ENCODE data around the gene BEX1.
"Not testable (repeated sequence)": the region's sequence is repeated elsewhere in the genome, so short reads cannot be mapped to it uniquely, and the experiment has no call there.

Gene BEX1

DNA sequence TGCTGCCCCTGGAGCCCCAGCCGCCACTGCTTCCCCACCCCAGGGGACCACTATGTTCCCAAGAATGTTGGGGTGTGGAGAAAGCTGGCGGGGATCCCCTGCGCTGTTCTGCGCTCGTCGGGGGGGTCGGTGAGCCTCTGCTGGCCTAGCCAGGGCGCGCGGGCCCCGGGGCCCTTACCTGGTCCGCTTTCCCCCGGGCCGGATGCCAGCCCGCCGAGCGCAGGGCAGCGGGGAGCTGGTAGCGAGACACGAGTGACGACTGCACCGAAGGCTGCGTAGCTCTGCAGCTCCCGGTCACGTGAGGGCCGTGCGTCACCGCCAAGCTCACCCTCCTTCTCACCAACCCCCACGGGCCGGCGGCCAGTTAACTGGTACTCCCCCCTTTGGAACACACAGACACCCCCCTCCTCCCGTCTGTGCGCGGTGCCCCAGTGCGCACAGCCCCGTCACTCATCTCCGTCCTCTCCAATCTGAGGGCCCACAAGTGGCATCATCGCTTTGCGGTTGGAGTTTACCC, at the start of gene BEX1:
Gene BEX1, minus strand, starts transcription at position 254 of the 517 bp plus-strand sequence. CDS start 897 bp downstream, outside the sequence.
- peak; percentile 87 for DNase-seq

DNA sequence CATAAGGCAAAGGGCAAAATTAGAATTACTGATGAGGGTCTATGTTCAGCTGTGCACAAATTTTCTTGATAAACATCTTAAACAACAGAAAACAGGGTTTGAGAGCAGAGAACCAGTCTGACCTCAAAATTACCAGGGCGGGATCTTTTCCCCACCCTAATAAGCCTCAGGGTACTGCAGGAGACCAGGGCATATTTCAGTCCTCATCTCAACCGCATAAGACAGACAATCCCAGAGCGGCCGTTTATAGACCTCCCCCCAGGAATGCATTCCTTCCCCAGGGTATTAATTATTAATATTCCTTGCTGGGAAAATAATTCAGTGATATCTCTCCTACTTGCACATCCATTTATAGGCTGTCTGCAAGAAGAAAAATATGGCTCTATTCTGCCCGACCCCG, 45.5 kb upstream of the BEX1 start:
- not testable (repeated sequence) for DNase-seq

DNA sequence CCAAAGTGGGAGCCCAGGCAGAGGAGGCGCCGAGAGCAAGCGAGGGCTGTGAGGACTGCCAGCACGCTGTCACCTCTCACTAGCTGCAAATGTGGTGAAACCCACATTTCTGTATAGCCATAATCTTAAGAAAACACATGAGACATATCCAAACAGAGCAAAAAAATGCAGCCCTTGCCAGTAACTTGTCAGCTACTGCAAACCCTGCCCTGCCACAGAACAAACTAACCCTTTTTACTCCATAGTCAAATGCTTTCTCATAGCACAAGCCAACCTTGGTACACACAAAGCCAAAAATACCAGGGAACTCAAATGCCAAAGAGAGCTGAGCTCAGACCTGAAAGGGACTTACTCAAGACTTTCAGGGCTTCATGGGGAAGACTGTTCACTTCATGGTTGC, 43.9 kb upstream of the BEX1 start:
- no peak for DNase-seq

DNA sequence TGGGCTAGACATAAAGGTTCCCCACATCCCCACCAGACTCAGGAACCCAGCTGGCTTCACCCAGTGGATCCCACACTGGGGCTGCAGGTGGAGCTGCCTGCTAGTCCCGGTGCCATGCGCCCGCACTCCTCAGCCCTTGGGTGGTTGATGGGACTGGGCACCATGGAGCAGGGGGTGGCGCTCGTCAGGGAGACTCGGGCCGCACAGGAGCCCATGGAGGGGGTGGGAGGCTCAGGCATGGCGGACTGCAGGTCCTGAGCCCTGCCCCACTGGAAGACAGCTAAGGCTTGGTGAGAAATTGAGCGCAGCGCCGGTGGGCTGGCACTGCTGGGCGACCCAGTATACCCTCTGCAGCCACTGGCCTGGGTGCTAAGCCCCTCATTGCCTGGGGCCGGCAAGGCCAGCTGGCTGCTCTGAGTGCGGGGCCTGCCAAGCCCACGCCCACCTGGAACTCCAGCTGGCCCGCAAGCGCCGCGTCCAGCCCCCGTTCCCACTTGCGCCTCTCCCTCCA, 43.3 kb upstream of the BEX1 start:
- not testable (repeated sequence) for DNase-seq

DNA sequence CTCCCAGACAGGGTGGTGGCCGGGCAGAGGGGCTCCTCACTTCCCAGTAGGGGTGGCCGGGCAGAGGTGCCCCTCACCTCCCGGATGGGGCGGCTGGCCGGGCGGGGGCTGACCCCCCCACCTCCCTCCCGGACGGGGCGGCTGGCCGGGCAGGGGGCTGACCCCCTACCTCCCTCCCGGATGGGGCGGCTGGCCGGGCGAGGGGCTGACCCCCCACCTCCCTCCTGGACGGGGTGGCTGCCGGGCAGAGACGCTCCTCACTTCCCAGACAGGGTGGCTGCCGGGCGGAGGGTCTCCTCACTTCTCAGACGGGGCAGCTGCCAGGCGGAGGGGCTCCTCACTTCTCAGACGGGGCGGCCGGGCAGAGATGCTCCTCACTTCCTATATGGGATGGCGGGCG, 40.4 kb upstream of the BEX1 start:
- DNase-seq, result not testable (repeated sequence)

DNA sequence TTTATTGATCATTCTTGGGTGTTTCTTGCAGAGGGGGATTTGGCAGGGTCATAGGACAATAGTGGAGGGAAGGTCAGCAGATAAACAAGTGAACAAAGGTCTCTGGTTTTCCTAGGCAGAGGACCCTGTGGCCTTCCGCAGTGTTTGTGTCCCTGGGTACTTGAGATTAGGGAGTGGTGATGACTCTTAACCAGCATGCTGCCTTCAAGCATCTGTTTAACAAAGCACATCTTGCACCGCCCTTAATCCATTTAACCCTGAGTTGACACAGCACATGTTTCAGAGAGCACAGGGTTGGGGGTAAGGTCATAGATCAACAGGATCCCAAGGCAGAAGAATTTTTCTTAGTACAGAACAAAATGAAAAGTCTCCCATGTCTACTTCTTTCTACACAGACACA, 39.9 kb upstream of the BEX1 start:
- not testable (repeated sequence) for DNase-seq

DNA sequence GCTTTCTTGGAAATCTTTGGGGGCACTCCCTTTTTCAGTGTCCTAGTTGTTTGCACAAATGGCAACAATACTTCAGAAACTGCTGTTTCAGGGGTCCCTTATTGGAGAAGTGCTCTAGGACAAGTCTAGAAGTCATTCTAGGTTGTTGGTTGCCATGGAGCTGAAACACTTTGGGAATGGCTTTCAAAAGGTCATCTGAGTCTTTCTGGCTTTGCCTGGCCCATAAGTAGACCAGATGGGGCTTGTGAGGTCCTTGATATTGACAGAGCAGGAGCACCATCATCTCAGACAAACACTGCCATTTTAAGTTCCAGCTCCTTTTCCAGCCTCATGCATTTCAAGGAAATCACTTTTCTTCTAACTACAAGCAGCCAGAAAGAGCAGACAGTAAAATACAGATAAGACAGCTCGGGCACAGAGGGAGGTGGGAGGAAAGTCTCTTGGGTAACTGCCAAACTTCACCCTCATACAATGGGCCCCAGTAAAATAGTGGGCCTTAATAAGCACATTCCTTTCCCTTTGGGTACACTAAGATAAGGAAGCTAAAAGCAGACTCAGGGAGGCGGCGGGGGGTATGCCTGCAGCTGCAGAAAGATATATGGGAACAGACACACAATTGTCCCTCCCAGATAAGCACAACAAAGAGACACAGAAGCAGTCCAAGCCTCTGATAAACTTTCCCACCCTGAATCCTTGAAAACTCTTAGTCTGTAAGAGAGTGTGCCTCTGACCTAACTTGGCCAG, 37.5 kb upstream of the BEX1 start:
- DNase-seq, result no peak

DNA sequence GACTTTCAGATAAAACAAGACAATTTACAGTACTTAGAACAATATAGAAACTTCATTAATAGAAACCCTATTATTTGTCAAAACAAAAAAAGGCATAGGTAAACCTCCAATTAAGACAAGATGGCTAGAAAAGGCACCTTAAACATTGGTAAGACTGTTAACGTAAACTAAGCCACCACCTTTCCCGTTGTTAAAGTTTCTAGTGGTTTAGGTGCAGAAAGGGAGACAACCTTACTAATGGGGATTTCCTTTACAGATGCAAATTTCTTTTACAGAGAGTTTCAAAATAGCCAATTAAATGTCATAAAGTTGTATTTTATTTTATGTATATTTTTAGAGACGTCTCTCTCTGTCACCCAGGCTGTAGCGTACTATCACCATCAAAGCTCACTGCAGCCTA, 36.5 kb upstream of the BEX1 start:
- no peak for DNase-seq

DNA sequence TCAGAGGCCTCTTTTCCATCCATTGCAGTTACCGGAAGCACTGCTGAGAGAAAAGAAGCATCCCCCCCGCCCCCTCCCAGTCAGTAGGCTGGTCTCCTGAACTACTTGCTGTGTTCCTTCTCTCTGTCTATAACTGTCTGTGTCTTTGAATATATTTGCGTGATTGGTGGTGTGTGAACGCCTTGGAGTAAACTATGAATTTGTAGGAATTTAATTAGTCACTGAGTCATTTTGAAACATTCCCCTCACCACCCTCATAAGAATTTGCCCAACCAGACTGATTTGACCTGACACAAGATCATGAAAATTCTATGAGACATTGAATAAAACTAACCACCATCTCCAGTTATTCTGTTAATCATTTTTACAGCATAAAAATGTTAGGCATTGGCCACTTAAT, 35.7 kb upstream of the BEX1 start:
- DNase-seq, result no peak

DNA sequence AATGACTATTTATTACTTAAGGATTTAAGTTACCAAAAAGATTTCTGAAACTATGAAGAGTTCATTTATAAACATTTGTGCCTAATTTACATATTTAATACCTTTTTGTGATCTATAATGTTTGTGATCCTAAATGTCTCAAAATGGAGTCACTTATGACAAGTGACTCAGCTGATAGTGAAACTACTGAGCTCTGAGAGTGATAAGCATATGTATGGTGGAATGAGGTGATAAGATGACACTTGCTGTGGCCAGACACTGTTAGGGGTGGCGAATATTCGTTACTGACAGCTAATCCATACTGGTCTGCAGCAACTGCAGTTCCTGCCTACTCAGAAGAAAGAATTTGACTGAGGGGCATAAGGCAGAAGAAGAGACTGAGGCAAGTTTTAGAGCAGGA, 34.5 kb upstream of the BEX1 start:
- DNase-seq, result no peak

DNA sequence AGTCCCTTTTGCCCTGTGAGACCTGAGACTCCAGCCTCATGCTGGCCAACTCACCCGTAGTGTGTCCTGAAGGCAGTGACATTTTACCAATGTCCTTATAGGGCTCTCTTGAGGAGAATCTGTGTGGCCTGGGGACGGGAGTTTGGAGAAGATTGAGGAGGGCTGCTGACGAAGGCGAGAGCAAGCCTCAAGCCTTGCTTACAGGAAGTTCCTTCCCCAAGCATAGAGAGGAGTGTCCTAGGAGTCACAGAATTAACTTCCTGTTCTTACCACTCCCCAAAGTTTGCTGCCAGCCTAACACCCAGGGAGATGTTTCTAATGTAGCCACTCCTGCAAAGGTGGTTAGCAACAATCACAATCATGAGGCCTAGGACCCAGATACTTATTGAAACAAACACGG, 29.0 kb upstream of the BEX1 start, which contains the start of gene NXF3:
Gene NXF3, minus strand, starts transcription at position 202 of the 400 bp plus-strand sequence. Its CDS starts 120 bp downstream, at position 82.
- DNase-seq, result no peak

DNA sequence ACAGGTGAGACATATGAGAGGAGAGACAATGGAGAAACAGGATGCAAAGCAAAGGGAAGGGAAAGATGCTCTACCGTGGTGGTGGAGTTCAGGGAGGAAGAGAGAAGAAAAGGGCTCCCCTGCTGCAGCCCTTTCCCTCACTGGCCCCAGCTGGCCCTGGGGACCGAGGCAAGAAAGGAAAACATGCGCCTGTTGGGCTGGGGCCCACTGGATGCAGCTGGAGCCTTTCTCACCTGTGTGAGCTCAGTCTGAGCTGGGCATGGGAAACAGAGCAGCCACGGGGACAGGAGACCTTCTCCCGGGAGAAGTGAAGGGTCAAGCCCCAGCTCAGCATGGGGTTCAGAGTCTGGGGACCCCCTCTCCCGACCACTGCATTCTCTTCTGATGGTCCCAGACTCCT, 17.1 kb upstream of the BEX1 start:
- no peak for DNase-seq

DNA sequence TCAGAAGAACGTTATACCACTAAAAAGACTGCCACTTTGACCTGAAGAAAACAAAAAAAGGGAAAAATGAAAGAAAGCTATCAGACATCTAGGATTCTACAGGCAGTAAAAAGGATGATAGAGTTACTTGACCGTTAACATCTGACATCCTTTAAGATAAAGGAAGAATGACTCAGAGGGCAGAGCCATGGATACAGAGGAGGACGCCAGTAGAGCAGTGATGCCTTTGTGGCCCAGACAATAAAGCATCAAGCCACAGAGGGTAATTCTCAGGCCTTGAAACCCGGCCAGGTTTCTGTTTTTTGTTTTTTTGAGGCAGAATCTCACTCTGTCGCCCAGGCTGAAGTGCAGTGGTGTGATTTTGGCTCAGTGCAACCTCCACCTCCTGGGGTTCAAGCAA, 9.5 kb upstream of the BEX1 start:
- no peak for DNase-seq

DNA sequence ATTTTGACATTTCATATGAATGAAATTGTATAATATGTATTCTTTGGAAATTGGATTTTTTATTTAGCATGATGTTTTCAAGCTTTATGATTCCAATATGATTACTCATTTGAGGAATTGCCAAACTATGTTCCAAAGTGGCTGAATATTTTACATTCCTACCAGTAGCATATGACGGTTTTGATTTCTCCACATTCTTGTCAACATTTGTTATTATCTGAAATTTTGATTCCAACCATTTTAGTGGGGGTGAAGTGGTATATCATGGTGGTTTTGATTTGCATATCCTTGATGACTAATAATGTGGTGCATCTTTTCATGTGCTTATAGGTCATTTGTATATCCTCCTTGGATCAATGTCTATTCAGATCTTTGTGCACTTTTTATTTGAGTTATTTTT, 2.6 kb upstream of the BEX1 start:
- no peak for DNase-seq

DNA sequence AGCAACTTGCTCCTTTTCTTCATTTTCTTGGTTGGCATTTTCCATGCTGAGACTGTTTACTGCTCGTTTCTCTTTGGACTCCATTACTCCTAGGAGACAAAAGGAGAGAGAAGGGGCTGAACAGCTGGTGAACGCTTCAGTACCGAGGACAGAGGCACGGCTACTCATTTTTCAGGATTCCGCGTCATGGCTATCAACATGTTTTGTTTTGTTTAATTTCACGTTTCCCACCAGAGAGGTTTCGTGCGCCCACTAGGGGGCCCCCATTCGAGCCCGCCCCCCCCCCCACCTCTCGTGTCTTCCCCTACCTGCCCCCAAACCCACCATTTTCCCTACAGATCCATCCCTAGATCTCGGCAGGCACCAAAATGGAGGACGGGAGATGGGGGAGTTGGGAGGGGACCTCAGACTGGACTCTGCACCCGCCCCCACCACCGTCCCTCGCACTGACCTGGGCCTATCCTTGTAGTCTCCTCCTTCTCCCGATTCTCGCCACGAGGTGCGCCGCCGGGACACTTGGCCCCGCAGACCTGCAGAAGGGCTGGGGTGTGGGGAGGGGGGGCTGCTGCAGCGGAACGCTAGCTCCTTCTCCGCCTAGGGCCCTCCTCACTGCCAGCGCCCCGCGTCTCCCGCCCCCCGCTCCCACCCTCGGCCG, 653 bp downstream of the BEX1 start:
- peak; percentile 55 for DNase-seq

DNA sequence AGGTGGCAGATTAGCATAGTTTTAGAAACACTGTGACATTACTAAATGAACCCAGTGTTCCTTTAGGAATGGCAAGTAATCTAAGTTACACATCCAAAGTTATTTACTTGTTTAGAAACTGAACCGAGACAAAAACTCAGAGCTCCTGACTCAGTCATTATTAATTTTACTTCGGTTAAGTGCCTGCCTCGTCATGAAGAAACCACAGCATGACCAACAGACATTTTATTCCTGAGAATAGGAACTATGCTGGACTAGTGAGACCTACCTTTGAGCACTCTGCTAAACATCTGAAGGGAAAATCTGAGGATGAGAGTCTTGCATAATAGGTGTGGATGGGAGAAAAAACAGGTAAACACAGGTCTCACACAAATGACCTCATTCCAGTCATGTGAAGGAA, 2.5 kb downstream of the BEX1 start:
- no peak for DNase-seq

DNA sequence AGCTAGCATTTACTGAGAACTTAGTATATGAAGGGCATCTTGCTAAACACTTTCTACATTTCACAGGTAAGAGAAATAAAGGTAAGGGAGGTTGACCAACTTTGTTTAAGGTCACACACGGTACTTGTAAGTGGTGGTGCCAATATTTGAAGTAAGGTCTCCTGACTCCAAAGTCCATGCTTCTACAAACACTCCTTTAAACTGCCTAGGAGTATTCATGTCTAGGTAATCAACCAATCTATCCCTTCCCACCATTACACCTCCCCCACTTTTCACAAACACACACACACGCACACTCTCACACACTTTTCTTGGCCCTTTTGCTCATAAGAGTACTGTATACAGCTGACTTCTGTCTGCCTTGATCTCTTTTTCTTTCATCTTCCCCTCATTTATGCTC, 7.1 kb downstream of the BEX1 start:
- no peak for DNase-seq

DNA sequence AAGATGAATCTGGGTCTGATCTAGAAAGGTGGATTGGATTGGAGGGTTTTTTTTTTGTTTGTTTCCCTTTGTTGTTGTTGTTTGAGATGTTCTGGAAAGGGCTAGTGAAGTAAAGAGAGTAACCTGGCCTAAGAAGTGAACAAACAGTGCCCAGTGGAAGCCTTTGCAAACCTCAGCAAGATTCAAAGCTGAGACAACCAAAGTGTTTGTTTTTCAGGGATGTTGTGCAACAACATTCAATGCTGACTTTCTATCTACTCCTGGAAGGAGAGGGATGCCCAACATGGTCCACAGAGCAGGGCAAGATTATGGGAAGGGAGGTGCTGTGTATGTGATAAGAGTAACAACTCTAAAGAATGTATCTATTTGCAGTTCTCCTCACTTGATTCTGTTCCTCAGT, 11.3 kb downstream of the BEX1 start:
- no peak for DNase-seq

DNA sequence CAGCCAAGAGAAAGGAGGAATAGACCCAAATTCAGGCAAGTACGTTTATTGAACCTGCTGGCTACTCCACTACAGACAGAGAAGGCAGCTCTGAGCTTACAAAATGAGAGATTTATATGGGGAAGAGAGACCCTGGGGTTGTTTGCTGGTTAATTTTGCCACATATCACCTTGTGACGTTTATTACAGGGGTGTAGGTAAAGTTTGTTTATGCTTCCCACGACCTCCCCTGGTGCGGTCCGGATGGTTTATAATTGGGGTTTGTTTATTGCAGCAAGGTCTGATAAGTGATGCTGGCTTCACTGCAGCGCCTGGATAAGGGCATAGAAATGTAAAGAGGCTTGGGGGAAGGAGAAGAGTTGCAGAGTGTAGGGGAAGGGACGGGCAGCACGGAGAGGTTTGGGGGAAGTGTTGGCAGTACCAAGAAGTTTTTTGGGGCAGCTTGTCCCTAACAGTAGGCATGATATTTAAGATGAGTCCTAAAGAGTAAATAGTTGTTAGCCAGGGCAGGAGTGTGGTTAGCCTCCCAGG, 12.6 kb downstream of the BEX1 start:
- DNase-seq, result no peak

DNA sequence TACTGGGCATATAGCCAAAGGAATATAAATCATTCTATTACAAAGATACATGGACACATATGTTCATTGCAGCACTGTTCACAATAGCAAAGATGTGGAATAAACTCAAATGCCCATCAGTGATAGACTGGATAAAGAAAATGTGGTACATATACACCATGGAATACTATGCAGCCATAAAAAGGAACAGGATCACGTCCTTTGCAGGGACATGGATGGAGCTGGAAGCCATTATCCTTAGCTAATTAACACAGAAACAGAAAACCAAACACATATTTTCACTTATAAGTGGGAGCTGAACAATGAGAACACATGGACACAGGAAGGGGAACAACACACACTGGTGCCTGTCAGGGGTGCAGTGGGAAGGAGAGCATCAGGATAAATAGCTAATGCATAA, 30.6 kb downstream of the BEX1 start:
- DNase-seq, result not testable (repeated sequence)

DNA sequence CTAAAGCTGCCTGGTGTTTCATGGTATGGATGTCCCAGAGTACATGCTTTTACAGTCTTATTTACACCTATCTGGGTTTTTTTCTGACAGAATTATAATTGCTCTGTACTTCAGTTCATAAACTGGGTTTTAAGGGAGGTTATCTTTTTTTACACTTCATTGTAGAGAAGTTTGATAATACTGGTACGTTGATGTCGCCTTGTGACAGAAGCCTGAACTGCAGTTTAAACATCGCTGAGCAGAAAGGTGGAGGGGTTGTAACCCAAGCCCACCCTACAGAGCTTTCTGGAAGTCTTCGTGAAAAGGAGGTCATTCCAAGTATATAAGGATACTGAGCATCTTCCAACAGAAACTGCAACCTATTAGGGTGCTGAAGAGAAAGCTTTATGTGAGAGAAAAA, 46.4 kb downstream of the BEX1 start:
- no peak for DNase-seq

DNA sequence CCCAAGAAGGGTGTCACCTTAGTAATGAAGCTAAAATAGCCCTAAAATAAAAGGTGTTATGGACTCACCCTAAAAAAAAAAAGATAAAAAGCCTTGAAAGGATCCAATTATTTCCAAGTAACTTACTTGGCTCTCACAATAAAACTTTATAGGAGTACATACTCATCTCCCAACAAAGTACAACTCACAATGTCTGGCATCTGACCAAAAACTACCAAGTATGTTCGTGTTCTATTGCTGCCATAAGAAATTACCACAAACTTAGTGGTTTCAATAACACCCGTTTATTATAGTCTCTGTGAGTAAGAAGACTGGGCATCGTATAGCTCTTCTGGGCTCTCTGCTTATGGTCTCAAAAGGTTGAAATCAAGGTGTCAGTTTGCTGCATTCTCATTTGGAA, 51.0 kb downstream of the BEX1 start:
- no peak for DNase-seq
